HG03280 (cell line): ENCODE results near the gene PSMC3.

Experiments
- ATAC-seq: cut with Tn5 transposase; IDR thresholded peaks from one replicate; pipeline ENCODE4 v1.9.1; 2021; ENCODE audit warnings: mild to moderate bottlenecking, moderate library complexity; ENCODE audit not compliant: unreplicated experiment

The PSMC3 gene

DNA sequence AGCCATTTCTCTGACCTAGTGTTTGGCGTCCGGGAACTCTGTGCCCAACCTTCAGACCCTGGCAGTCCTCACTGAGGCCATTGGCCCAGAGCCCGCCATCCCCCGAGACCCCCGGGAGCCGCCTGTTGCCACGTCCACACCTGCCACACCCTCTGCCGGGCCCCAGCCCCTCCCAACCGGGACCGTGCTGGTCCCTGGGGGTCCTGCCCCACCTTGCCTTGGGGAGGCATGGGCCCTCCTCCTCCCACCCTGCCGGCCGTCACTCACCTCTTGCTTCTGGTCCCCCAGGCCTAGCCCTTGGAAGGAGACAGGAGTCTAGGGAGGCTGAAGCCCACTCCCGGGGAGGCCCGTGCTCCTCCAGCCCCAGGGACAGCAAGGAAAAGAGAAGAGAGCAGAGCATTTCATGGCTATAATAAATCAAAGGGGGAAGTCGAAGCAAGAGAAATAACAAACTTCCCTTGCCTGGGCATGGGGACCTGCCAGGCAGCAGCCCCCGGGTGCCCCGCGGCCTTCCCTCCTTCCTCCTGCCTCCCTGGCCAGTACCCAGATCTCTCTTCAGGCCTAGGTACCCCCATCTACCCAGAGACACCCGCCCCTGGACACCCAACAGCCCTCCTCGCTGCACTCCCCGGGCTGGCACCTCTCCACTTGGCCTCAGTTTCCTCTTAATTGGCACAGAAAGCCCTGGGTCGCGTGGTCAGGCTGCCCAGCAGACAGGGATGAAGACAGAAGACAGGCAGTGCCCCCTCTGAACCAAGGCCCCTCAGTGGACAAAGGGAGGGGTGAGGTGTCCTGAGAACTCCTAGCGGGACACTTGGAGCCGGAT is 30.8 kb downstream of the PSMC3 start:
- no peak for ATAC-seq

DNA sequence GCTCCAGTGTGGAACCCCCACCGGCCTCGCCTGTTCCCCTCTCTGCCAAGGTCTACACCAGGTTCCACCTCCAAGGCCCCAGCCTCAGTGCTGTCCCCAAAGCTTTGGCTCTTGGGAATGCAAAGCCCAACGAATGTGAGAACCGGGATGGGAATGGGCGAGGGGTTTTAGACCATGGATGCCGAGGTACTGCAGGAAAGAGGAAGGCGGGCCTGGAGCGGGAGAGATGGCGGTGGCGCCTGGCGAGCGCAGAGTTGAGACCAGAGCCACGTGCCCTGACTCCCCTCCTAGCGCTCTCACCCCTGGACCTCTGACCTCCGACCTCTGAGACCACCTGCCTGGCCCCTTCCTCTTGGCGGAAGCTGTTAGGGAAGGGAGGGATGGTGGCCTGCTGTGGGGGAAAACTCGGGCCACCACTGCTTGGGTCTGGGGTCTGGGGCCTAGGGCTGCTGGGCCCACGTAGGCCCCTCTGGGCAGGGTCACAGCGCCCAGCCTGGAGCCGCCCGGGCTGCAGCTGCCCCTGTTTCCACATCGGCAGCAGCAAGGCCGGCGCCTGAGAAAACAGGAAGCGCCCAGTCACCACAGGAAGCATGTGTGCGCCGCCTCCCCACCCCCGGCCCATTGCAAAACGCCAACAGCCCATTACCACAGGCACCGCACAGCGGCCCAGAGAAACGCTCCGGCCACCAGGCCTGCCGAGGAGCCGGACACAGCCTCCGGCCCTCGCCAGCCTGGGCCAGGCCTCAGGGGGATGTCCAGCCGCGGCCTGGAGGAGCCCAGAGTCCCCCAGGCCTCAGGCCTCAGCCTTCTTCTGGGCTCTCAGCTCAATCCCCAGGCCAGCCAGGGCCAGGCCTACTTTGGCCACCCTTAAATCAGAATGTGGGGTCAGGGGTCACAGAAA is 31.7 kb downstream of the PSMC3 start:
- ATAC-seq = no peak

DNA sequence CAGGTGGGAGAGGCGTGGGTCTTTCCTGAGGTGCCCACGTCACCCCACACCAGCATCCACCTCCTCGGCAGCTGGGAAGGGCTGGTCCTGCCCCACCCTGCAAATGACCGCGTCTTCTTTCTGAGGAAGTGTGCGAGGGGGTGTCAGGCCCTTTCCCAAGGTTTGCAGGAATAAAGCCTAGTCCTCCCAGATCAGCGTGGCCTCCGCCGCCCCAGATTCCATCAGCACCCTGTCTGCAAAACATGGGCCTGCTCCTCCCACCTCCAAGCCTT is 32.3 kb downstream of the PSMC3 start:
- no peak for ATAC-seq

DNA sequence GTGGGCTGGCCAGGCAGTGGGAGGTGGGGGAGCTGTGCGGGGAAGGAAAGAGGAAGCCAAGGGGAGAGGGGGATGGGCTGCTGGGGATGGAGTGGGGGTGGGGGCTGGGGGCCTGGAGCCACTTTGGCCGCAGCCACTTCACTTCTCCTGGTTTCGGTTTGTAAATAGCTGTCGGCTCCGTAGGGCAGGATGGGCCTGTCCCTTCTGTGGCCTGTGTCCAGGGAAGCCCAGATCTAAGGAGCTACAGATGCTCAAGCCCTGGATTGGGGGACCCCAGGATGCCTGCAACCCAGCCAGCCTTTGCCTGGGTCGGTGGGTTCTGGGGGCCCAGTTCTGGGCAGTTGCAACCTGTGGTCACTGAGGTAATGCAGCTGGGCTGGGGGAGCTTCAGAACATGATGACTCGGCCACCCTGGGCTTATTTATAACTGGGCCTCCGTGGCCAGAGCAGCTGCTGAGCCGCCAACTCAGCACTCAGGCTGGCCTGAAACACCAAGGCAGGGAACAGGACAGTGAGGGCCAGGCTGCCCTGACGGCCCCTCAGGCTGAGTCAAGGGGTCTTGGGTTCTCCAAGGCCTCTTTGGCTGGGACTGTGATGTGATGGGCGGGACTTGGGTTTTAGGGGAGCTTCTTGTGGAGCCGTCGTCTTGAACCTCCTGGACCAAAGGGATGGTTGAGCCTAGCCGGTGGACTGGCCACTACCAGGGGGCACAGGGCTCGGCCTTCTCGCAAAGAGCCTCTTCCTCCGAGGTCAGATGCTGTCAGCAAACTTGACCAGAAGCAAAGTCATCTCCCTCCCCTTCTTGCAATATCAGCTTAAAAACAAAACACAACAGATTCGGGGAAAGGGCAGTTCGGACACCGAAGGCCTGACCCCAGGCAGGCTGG is 32.8 kb downstream of the PSMC3 start:
- ATAC-seq = no peak

DNA sequence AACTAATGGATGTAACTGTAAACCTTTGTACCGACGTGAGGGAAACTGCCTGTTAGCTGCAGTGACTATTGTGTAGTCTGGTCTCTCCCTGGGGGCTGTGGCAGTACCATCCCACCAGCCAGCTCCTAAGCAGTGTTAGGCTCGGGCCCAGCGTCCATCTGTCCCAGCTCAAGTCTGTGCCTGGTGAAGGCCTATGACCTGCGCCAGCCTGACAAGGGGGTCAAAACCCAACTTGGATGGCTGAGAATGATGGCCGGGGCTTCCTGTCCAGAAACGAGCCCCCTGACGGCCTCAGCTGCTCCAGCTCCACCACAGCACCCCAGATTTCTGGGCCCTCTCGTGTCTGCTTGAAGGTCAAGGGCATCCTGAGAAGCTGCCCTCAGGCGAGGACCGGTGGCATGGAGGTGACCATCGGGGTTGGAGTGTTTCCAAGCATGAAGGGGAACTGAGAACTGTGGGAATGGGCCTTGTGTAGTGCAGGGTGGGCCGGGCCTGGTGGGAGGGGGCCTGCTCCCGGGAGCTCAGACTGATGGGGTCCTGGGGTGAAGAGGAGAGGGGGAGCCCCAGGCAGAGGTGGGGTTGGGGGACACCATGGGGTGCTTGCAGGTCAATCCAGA is 33.6 kb downstream of the PSMC3 start:
- ATAC-seq = no peak

DNA sequence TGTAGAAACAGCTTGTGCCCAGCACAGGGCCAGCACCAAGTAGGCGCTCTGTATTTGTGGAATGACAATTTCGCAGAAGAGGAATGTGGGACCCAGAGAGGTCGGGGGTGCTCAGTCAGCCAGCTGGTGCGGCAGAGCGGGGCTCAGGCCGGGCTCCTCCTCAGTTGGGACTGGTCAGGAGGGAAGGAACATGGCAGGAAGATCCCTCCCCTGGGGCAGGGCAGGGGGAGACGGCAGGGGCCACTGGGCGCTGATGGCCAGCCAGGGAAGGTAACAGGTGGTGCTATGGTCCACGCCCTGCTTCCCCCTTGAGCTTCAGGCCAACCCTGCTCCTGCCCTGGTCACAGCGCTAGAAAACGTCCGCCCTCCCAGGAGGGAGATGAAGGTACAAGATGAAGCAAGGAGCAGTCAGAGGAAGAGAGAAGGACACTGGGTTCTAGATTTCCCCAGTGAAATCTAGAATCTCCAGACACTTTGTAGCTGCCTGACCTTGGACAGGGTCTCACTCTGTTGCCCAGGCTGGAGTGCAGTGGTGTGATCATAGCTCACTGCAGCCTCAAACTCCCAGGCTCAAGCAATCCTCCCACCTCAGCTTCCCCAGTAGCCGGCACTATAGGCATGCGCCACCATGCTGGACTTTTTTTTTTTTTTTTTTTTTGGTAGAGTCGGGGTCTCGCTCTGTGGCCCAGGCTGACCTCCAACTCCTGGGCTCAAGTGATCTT is 34.4 kb downstream of the PSMC3 start:
- no peak for ATAC-seq

DNA sequence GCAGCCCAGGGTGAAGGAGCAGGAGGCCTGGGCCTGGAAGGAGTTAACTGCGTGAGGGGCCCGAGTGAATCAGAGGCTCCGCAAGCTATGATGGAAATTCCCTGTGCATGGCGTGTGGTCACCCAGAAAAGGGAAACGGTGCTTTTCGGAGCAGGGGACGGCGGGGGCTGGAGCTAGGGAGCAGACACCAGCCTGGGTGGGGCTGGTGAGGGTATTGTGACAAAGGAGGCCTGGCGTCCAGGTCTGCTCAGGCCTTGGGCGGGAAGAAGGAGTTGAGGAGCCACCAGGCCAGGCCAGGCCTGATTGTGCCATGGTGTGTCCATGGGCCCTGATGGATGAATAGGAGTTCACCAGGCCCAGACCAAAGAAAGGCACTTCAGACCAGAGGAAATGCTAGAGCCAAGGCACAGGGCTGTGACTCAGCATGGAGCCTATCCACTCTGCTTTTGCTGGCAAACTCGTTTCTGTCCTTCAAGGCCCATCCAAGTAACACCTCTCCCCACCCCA is 35.1 kb downstream of the PSMC3 start:
- ATAC-seq = no peak

DNA sequence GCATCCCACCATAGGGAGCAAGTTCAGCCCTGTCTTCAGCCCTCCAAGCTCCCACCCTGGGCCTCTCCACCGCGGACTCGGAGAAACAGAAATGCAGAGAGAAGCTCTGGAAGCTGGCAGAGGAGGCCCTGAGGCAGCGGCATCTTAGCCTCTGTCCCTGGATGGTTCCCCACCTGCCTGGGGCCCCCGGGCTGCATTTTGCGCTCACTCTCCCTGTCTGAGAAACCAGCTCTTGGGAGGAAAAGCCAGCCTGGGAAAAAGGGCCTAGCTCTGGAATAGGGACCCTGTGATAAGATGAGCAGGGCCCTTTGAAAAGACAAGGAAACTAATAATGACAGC is 35.8 kb downstream of the PSMC3 start:
- ATAC-seq = no peak

DNA sequence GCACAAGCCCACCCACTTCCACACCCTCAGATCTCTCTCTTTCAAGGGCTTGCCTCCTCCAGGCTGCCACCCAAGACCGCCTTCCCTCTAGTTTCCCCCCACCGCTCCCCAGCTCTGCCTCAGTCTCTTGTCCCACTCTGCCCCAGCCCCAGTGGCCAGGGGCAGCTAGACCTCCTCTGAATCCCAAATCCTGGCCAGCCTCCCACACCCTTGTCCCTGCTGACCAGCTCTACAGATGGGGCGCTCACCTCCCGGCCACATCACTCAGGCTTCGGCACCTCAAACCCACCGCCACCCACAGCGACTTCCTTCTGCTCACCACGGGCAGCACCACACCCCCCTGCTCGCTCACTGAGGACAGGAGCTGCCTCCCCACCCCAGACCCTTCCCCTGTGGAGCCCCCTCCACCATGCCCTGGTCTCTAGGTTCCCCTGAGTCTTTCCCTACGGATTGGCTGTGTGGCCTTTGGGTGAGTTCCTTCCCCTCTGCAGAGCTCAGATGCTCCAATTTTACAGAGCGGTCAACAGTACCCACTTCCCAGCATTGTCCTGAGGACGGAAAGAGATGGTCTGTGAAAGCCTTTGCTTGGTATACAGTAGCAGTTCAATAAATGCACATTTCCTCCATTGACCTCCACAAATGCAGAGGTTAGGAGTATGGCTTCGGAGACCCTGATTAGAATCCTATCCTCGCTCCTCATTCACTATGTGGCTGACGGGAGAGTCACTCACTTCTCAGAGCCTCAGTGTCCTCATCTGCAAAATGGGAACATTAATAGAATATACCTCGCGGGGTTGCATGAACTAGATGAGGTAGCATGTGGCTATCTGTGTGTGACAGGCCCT is 36.4 kb downstream of the PSMC3 start:
- no peak for ATAC-seq

DNA sequence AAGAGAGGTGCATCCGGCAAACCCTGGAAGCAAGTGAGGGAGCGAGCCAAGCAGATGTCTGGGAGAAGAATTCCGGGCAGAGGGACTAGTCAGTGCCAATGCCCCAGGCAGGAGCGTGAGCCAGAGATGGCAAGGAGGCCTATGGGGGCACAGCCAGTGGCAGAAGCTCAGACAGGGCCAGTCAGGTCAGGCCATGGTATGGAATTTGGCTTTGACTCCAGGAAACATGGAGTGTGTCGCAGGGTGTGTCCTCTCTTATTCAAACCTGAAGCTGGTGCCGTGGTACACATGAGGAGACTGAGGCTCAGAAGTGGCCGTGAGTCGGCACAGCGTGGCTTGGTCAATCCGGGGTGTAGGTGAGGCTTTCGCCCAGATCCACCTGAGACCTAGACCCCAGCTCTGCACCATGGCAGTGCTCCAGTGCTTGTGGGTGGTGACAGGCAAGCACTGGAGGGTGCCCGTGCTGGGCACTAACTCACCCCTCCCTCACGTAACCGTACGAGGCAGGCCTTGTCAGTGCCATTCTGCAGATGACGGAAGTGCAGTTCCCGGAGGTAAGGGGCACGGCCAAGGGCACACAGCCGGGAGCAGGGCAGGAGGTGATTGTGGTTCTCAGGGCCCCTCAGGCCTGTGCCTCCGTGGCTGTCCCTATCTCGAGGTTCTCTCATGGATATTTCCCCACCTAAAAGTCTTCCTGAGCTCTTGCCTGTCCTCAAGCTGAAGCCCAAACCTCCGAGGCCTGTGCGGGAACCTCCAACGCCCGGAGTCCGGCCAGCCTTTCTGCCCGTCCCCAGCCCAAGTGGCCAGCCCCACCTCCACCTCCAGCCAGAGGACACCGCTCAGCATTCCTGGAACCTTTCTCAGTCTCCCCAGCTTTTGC is 37.3 kb downstream of the PSMC3 start:
- no peak for ATAC-seq

DNA sequence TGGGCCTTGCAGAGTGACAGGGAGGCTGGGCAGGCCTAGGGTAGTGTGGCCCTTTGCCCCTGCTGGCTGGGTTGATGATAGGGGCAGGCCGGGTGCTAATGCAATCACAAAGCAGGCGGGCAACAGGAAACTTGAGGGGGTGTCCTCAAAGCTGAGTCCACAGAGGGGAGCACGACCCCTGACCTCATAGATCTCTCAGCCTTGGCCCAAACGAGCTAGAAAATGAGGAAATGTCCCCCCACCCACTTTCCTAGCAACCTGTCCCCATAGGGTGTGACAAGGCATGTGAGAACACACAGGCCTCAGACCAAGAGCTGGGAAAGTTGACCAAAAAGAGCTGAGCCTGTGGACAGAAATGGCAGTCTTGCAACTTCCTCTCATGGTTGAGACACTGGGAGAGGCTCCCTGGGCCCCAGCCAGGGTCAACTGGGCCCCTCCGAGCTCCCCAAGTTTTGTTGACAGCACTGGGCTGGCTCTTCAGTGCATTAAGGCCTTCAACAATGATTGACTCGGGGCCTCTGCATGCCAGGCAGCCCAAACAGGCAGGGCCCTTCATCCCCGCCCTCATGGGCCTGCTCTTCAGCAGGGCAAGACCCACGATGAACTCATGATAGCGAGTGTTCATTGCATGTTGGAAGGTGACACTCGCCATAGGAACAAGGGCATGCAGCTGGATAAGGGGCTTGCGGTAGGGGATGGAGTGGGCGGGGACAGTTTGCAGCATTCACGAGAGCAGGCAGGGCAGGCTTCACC is 38.1 kb downstream of the PSMC3 start:
- no peak for ATAC-seq

DNA sequence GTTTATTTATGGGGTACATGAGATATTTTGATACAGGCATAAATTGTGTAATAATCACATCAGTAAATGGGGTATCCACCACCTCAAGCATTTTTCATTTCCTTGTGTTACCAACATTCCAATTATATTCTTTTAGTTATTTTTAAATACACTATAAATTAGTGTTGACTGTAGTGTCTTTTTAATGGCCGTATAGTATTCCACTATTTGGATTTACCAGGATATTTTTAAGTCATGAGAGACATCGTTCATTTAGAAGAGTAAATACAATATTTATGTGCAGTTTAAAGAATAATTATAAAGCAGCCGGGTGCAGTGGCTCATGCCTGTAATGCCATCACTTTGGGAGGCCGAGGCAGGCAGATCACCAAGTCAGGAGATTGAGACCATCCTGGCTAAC is 41.7 kb downstream of the PSMC3 start:
- ATAC-seq = no peak

DNA sequence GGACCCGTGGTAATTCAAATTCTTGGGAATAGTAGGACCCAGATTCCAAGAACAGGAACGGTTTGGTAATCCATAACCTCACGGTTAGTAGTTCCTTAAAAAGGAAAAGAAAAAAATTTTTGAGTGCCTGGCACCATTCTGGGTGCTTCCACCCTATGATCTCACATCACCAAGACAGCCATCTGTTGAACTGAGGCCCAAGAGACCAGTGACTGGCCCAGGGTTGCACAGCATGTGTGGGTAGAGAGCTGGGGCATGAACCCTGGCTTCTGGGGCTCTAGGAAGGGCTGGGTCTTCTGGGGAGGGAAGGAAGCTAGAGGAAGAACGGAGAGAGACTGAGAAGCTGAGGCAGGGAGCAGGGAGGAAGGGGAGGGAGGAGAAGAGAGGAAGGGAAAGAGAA is 43.2 kb downstream of the PSMC3 start:
- no peak for ATAC-seq

DNA sequence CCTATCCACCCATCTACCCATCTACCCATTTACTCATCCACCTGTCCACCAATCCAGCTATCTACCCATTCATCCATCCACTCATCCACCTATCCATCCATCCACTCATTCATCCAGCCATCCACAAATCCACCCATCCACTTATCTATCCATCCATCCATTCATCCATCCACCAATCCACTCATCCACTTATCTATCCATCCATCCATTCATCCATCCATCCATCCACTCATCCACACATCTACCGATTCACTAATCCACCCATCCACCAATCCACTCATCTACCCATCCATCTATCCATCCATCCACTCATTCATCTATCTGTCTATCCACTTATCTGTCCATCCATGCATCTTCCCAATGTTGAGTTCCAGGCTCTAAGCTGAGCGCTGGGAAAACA is 46.2 kb downstream of the PSMC3 start:
- no peak for ATAC-seq

DNA sequence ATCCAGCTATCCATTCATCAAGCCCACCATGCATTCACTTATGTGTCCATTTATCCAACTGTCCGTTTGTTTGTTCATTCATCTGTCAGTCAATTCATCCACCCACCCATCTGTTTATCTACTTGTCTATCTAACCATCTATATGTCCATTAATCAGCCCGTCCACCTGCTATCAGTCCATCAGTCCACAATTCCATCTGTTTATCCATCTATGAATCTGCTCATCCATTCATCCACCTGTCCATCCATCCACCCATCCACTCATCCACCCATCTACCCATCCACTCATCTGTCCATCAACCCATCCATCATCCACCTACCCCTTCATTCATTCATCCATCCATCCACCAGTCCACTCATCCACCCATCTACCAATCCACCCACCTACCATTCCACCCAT is 46.9 kb downstream of the PSMC3 start:
- no peak for ATAC-seq

DNA sequence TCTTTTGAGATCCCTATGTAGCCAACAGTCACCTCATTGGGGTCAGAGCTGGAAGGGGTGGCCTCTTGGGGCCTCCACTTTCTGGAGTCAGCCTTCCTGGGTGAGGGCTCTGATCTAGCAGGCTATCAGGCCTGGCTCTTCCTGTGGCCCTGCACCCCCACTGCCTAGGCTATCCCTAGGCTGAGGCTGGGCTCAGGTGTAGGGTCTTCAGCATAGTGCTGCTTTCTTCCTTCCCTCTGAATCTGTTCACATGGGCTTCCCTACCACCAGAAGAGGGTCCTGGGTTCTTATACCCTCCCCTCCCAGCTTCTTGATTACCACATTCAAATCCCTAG is 47.4 kb downstream of the PSMC3 start:
- ATAC-seq = no peak

DNA sequence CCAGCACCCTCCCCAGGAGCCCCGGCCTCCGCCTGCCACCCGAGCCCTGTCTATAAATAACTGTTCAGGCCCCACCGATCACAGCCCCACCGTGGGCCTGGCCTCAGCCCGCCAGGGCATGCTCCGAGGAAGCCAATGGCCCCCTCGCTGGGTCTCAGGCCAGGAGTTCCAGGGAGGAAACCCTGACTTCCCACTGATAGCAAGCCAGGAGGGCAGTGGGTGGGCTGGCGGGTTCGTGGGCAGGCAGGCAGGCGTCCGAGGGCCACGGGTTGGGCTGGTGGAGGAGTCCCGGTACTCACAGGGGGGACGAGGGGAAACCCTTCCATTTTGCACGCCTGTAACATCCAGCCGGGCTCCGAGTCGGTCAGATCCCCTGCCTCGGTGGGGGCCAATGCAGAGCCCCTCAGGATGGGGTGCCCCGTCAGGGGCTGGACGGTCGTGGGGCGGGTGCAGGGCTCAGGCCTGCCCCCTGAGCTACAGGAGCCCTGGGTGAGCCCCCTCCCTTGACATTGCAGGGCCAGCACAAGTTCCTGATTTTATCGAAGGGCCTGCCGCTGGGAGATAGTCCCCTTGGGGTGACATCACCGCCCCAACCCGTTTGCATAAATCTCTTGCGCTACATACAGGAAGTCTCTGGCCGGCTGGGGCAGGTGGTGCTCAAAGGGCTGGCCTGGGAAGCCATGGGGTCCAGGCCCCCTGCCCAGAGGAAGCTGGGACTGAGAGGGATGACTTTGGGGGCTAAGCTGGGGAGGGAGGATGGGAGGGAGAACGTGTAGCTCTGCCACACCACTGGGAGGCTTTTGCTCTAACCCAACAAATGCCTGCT is 48.0 kb downstream of the PSMC3 start, which contains the start of gene SPI1:
SPI1 (minus strand) TSS at position 538 of the 826 bp plus-strand sequence; CDS start at position 344, 194 bp downstream.
- ATAC-seq = peak; percentile 82
